PFSK-1 (cell line): Measurements from ENCODE around the gene MID2.

Experiments
- FOXP2 ChIP-seq: optimal IDR thresholded peaks from 2 replicates; pipeline ENCODE3; 2011; ENCODE audit warnings: borderline replicate concordance, control low read depth, inconsistent platforms; ENCODE audit not compliant: insufficient read depth; ENCODE audit errors: extremely low read length, extremely low read depth
- POLR2AphosphoS5 ChIP-seq: IDR thresholded peaks from 2 replicates; pipeline ENCODE4 v1.6.1; 2012; ENCODE audit warnings: low read depth, mild to moderate bottlenecking, control low read depth, low read length, moderate library complexity
- SIN3A ChIP-seq: IDR thresholded peaks from 2 replicates; pipeline ENCODE4 v1.6.1; 2012; ENCODE audit warnings: mild to moderate bottlenecking, low read length, moderate library complexity, borderline replicate concordance; ENCODE audit not compliant: insufficient read depth
- TAF1 ChIP-seq: IDR thresholded peaks from 2 replicates; pipeline ENCODE4 v1.6.1; 2012; ENCODE audit warnings: low read length, control low read depth, borderline replicate concordance; ENCODE audit not compliant: insufficient read depth
- TF ChIP-seq, protein P1 (sequence below), 2 experiments: IDR thresholded peaks; 2 replicates each; pipeline versions ENCODE4 v1.6.1 to v1.8.0; 2011 to 2012; ENCODE audit warnings: low read depth in 2 of 2, low read length in 2 of 2, control low read depth in 1 of 2, inconsistent platforms in 1 of 2, mild to moderate bottlenecking in 1 of 2, moderate library complexity in 1 of 2; ENCODE audit not compliant: insufficient read depth in 1 of 2

Gene MID2

DNA sequence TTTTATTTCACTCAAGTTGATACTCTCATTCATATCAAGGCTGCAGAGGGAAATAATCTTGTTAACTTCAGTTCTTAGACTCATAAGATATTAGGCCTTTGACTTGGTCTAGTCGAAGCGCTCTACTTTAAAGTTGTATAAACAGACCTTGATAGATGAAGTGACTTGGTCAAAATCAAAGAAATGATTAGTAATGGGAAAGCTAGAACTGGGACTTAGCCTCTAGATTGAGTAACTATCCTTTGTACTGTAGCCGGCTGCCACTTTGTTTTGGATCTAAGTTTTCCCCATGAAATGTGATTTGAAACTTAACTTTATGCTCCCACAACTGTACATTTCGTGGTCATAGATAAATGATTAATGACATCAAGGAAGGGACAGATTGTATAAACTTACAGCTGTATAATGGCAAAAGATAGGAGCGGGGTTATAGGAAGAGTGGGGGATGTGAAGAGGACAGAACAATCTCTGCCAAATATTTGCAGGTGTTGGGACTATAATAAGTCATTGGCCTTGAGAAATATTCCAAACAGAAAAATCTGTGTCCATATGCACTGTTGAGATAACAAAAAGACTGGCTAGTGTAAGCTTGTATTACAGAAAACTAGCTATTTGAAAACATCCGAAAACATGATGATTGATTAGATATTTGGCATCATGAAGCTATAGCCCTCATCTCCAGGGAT lies 17.2 kb downstream of the MID2 start:
- TF ChIP-seq FOXP2, result no peak
- no peak for TF ChIP-seq SIN3A
- TF ChIP-seq POLR2AphosphoS5, result no peak
- no peak for TF ChIP-seq TAF1
- TF ChIP-seq, protein P1, sequence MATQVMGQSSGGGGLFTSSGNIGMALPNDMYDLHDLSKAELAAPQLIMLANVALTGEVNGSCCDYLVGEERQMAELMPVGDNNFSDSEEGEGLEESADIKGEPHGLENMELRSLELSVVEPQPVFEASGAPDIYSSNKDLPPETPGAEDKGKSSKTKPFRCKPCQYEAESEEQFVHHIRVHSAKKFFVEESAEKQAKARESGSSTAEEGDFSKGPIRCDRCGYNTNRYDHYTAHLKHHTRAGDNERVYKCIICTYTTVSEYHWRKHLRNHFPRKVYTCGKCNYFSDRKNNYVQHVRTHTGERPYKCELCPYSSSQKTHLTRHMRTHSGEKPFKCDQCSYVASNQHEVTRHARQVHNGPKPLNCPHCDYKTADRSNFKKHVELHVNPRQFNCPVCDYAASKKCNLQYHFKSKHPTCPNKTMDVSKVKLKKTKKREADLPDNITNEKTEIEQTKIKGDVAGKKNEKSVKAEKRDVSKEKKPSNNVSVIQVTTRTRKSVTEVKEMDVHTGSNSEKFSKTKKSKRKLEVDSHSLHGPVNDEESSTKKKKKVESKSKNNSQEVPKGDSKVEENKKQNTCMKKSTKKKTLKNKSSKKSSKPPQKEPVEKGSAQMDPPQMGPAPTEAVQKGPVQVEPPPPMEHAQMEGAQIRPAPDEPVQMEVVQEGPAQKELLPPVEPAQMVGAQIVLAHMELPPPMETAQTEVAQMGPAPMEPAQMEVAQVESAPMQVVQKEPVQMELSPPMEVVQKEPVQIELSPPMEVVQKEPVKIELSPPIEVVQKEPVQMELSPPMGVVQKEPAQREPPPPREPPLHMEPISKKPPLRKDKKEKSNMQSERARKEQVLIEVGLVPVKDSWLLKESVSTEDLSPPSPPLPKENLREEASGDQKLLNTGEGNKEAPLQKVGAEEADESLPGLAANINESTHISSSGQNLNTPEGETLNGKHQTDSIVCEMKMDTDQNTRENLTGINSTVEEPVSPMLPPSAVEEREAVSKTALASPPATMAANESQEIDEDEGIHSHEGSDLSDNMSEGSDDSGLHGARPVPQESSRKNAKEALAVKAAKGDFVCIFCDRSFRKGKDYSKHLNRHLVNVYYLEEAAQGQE (IDR thresholded peaks at IDR 0.05; ENCODE audit: insufficient read depth in 1 of 2, low read depth in 2 of 2, low read length in 2 of 2), result no peak

DNA sequence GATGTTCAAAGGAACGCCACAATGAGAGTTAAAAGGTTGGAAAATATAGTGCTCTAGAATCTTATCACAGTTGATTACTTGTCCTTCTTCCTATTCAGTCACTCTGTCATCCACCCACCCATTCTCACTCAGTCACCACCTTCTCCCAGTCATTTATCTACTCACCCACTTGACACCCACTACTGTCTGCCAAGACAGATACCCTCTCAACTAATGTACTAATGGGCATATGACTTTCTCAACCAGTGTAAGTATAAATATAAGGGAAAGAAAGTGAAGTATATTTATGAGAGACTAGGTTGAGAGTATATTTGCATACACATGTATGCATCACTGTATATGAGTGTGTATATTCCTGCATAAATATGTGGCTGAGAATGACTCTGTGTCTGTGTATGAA lies 20.0 kb downstream of the MID2 start:
- TF ChIP-seq, protein P1 (IDR thresholded peaks at IDR 0.05; ENCODE audit: insufficient read depth in 1 of 2, low read depth in 2 of 2, low read length in 2 of 2), result no peak
- TF ChIP-seq POLR2AphosphoS5 (no peak), FOXP2 (no peak), TAF1 (no peak), SIN3A (no peak)

- no peak for TF ChIP-seq POLR2AphosphoS5
- TF ChIP-seq FOXP2, result no peak
- TF ChIP-seq, protein P1 (IDR thresholded peaks at IDR 0.05; ENCODE audit: insufficient read depth in 1 of 2, low read depth in 2 of 2, low read length in 2 of 2), result no peak
- no peak for TF ChIP-seq TAF1
- TF ChIP-seq SIN3A, result no peak
Measured at GRCh38 chrX:107848591-107848990, 22.9 kb downstream of the MID2 start.

GRCh38 chrX:107849747-107850421 lies 24.2 kb downstream of the MID2 start:
- TF ChIP-seq SIN3A (no peak), TAF1 (no peak), FOXP2 (no peak)

DNA sequence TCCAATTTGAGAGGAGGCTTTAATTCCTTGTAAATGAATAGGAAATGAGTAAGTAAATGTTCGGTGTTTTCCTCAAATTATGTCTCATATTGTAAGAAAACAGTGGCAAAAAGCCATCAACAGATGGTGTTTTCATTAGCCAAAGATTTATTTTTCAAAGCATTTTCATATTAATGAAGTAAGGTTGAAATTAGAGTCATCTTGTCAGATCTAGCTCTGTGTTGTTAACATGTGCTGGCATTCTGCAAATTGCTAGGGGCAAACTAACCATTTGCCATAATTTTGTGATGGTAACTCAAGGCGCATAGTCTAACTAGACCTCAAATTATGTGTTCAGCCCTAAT lies 24.7 kb downstream of the MID2 start:
- no peak for TF ChIP-seq FOXP2
- TF ChIP-seq TAF1, result no peak
- TF ChIP-seq, protein P1 (IDR thresholded peaks at IDR 0.05; ENCODE audit: insufficient read depth in 1 of 2, low read depth in 2 of 2, low read length in 2 of 2), result no peak
- no peak for TF ChIP-seq POLR2AphosphoS5
- no peak for TF ChIP-seq SIN3A
